ENCODE data around the gene MYH2. TPM values are rescaled to one million over a fixed set of nuclear protein-coding genes. Genes with fewer than 3 reads are reported as not detected.

The MYH2 gene
- total RNA-seq, 1 experiment from 2014 or later = not detected

DNA sequence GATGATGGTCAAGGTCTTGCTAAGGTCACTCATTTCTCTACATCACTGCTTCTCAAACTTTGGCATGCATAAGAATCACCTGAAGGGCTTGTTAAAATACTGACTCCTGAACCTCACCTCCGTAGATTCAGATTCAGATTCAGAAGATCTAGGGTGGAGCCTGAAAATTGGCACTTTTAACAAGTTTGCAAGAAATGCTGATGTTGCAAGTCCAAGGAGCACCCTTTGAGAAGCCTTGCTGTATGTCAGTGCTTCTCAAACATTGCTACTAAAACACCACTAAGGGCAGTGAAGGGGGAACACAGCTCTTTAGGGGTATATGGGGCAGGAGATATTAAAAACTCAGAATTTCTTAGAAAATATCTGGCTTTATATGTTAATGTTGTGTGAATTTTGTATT is 17.4 kb downstream of the MYH2 start:
- no peaks in the 10 kb centered on the region for H3K4me1 ChIP-seq (ENCODE audit: control insufficient read depth in 1 of 2, insufficient read depth in 2 of 2, low read length in 2 of 2)
- H4K20me1 ChIP-seq (ENCODE audit: insufficient read depth) = no peaks in the 10 kb centered on the region
- no peak for TF ChIP-seq ELF1 (IDR thresholded peaks at IDR 0.05; ENCODE audit: borderline replicate concordance, low read depth)
- no peak for TF ChIP-seq RAD21 (IDR thresholded peaks at IDR 0.05; ENCODE audit: low read depth)
- TF ChIP-seq, protein P1, sequence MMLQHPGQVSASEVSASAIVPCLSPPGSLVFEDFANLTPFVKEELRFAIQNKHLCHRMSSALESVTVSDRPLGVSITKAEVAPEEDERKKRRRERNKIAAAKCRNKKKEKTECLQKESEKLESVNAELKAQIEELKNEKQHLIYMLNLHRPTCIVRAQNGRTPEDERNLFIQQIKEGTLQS (IDR thresholded peaks at IDR 0.05) = no peak
- TF ChIP-seq SIN3A (IDR thresholded peaks at IDR 0.05; ENCODE audit: low read depth) = no peak
- TF ChIP-seq, protein P2, sequence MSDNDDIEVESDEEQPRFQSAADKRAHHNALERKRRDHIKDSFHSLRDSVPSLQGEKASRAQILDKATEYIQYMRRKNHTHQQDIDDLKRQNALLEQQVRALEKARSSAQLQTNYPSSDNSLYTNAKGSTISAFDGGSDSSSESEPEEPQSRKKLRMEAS (IDR thresholded peaks at IDR 0.05) = no peak
- TF ChIP-seq CBX3 (IDR thresholded peaks at IDR 0.05; ENCODE audit: low read depth) = no peak
- no peak for TF ChIP-seq SP1 (IDR thresholded peaks at IDR 0.05; ENCODE audit: low read depth)
- TF ChIP-seq EZH2 (IDR thresholded peaks at IDR 0.05) = no peak
- TF ChIP-seq ZFX (IDR thresholded peaks at IDR 0.05) = no peak
- TF ChIP-seq, protein P3, sequence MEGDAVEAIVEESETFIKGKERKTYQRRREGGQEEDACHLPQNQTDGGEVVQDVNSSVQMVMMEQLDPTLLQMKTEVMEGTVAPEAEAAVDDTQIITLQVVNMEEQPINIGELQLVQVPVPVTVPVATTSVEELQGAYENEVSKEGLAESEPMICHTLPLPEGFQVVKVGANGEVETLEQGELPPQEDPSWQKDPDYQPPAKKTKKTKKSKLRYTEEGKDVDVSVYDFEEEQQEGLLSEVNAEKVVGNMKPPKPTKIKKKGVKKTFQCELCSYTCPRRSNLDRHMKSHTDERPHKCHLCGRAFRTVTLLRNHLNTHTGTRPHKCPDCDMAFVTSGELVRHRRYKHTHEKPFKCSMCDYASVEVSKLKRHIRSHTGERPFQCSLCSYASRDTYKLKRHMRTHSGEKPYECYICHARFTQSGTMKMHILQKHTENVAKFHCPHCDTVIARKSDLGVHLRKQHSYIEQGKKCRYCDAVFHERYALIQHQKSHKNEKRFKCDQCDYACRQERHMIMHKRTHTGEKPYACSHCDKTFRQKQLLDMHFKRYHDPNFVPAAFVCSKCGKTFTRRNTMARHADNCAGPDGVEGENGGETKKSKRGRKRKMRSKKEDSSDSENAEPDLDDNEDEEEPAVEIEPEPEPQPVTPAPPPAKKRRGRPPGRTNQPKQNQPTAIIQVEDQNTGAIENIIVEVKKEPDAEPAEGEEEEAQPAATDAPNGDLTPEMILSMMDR (IDR thresholded peaks at IDR 0.05 in 2 of 3, conservative IDR thresholded peaks at IDR 0.05 in 1 of 3; ENCODE audit: borderline replicate concordance in 1 of 3, insufficient read depth in 1 of 3, low read depth in 2 of 3, low read length in 2 of 3) = no peak
- TF ChIP-seq, protein P4, sequence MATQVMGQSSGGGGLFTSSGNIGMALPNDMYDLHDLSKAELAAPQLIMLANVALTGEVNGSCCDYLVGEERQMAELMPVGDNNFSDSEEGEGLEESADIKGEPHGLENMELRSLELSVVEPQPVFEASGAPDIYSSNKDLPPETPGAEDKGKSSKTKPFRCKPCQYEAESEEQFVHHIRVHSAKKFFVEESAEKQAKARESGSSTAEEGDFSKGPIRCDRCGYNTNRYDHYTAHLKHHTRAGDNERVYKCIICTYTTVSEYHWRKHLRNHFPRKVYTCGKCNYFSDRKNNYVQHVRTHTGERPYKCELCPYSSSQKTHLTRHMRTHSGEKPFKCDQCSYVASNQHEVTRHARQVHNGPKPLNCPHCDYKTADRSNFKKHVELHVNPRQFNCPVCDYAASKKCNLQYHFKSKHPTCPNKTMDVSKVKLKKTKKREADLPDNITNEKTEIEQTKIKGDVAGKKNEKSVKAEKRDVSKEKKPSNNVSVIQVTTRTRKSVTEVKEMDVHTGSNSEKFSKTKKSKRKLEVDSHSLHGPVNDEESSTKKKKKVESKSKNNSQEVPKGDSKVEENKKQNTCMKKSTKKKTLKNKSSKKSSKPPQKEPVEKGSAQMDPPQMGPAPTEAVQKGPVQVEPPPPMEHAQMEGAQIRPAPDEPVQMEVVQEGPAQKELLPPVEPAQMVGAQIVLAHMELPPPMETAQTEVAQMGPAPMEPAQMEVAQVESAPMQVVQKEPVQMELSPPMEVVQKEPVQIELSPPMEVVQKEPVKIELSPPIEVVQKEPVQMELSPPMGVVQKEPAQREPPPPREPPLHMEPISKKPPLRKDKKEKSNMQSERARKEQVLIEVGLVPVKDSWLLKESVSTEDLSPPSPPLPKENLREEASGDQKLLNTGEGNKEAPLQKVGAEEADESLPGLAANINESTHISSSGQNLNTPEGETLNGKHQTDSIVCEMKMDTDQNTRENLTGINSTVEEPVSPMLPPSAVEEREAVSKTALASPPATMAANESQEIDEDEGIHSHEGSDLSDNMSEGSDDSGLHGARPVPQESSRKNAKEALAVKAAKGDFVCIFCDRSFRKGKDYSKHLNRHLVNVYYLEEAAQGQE (IDR thresholded peaks at IDR 0.05; ENCODE audit: low read depth) = no peak
- TF ChIP-seq POLR2AphosphoS5 (IDR thresholded peaks at IDR 0.05; ENCODE audit: low read depth, low read length) = no peak
- no peak for TF ChIP-seq ZNF274 (IDR thresholded peaks at IDR 0.05; ENCODE audit: low read depth, low read length)
- no peak for TF ChIP-seq EGR1 (IDR thresholded peaks at IDR 0.05; ENCODE audit: low read depth)
- no peak for TF ChIP-seq EZH2phosphoT487 (IDR thresholded peaks at IDR 0.05; ENCODE audit: borderline replicate concordance)
- TF ChIP-seq JUND (IDR thresholded peaks at IDR 0.05) = no peak
- no peak for TF ChIP-seq FOSL1 (IDR thresholded peaks at IDR 0.05; ENCODE audit: low read depth)
- TF ChIP-seq, protein P5, sequence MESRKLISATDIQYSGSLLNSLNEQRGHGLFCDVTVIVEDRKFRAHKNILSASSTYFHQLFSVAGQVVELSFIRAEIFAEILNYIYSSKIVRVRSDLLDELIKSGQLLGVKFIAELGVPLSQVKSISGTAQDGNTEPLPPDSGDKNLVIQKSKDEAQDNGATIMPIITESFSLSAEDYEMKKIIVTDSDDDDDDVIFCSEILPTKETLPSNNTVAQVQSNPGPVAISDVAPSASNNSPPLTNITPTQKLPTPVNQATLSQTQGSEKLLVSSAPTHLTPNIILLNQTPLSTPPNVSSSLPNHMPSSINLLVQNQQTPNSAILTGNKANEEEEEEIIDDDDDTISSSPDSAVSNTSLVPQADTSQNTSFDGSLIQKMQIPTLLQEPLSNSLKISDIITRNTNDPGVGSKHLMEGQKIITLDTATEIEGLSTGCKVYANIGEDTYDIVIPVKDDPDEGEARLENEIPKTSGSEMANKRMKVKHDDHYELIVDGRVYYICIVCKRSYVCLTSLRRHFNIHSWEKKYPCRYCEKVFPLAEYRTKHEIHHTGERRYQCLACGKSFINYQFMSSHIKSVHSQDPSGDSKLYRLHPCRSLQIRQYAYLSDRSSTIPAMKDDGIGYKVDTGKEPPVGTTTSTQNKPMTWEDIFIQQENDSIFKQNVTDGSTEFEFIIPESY (IDR thresholded peaks at IDR 0.05; ENCODE audit: extremely low read depth, insufficient replicate concordance, low read length) = no peak
- no peak for TF ChIP-seq POLR2A (IDR thresholded peaks at IDR 0.05; ENCODE audit: borderline replicate concordance, extremely low read depth, insufficient read depth, insufficient read length)
- TF ChIP-seq SRF (IDR thresholded peaks at IDR 0.05; ENCODE audit: low read depth) = no peak
- H3K4me2 ChIP-seq (ENCODE audit: low read length) = no peak overlapping the region
- no peak overlapping the region for H2AFZ ChIP-seq (ENCODE audit: low read depth, low read length, poor library complexity, severe bottlenecking)
- no peaks in the 10 kb centered on the region for H3K79me2 ChIP-seq (ENCODE audit: insufficient read depth, low read length)
- H3K9me2 ChIP-seq (ENCODE audit: insufficient read depth) = no peaks in the 10 kb centered on the region
- peaks cover 12% of the 10 kb centered on the region for H3K27me3 ChIP-seq (ENCODE audit: insufficient read depth, low read length)
- H3K27ac ChIP-seq (ENCODE audit: low read depth, low read length) = no peak overlapping the region
- H3K4me3 ChIP-seq (replicated peaks in 1 of 2; ENCODE audit: low read depth in 1 of 2, low read length in 2 of 2) = no peak overlapping the region
- no peak for DNase-seq (ENCODE audit: low read depth, low spot score)
- RAD21 ChIA-PET (ENCODE audit: low non-redundant PET in 1 of 2, low total read pairs in 2 of 2, uncharacterized antibody in 2 of 2, unreplicated experiment in 2 of 2) = no interaction called here
- no TSS peak for BruUV-seq (replicated peaks)
- POLR2A ChIA-PET = no interaction called here
- H3K9ac ChIP-seq (ENCODE audit: low read length) = no peak overlapping the region
- intact Hi-C loops (cut with micrococcal nuclease) = no loop called here
- no peak for ATAC-seq
- H3K9me3 ChIP-seq (ENCODE audit: control insufficient read depth in 1 of 2, insufficient read depth in 1 of 2, low read depth in 1 of 2, low read length in 2 of 2) = no peaks in the 10 kb centered on the region
- CTCF ChIA-PET = no interaction called here
- no peaks in the 10 kb centered on the region for H3K36me3 ChIP-seq (ENCODE audit: control insufficient read depth in 1 of 2, insufficient read depth in 2 of 2, low read length in 2 of 2)
